GM20431 (cell line): ENCODE data around the gene NDUFV1.
"Not testable (repeated sequence)": the region's sequence is repeated elsewhere in the genome, so short reads cannot be mapped to it uniquely, and the experiment has no call there.

Source experiments
- in situ Hi-C: fragments of 300-500 bp; cut with MseI, MboI; formaldehyde crosslinking; loops from one replicate; pipeline ENCODE4 v1.15.0; 2020; ENCODE audit warnings: low sequenced_read_pairs; ENCODE audit not compliant: unreplicated experiment

NDUFV1 gene

DNA sequence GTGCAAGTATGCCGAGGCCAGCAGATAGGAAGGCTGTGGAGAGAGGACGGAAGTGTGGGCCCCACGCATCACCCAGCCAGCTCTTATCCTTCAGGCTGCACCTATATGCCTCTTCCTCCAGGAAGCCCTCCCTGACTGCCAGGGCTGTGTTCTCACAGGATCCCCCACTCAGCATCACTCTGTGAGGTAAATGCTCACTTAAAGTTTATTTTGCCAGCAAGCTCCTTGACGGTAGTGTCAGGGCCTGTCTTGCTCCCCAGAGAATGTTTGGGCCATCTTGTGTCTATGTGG is 28.4 kb downstream of the NDUFV1 start:
- in situ Hi-C loops: no loop called here

DNA sequence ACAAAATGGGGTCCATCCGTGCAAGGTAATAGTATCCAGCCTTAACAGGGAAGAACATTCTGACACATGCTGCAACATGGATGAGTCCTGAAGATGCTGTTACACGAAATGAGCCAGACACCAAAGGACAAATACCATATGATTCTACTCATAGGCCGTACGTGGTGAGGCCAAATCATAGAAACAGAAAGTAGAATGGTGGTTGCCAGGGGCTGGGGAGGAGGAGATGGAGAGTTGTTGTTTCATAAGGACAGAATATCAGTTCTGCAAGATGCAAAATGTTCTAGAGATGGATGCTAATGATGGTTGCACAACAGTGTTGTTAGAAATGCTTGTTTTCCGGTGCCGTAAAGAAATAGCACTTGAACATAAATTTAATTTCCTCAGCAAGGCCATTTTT is 30.2 kb downstream of the NDUFV1 start:
- in situ Hi-C loops: no loop called here

DNA sequence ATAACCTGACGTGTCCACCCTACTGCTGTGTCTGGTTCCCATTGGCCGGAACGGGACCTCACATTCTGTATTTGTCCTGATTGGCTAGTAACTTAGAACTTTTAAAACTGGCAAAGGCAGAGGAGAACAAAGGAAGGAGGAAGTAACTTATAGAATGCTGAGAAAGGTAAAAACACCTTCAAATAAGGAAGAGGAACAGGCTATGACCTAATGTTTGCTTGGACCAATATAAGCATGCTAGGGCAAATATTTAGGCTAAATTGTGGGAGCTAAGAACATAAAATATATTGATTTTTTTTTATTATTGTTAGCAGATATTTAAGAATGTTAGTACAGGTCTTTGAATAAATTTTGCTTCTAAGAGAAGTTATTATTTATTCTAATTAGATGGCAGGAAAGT is 30.7 kb downstream of the NDUFV1 start:
- in situ Hi-C loops: not testable (repeated sequence)

DNA sequence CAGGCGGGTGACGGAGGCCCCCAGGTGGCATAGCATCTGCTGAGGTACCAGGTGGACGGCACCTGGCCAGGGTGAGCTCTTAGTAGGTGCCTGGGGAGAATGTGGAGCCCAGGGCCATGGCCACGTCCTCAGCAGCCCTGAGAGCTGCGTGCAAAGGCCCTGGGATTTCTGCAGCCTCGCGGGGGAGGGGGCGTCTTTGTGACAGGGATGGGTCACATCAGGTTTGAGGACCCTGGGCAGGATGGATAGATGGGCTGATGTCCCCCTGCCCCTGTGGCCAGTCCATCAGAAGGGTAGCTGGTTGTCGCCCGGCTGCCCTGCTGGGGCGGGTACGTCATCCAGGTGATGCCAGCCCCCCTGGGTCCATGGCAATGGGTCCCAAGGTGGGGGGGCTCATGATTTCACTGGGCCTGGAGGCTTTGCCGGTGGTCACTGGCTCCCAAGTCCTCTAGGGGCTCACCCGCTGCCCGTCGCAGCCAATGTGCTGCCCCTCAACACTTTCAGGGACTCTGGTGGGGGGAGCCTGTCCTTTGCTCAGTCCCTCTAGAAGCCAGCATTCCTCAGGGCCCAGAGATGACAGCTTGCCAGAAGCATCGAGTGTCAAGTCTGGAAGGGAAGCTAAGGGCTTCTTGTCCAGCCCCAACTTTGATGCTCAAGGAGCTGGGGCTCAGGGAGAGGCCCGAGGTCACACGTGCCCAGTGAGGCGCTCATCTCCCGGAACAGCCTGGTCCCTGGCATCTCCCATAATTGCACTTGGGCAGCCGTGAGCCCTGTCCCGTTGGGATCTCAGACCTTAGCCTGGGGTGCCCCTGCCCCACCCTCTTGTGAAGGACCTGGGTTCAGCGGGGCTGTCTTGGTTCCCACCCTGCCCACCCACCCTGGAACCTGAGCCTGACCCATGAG is 32.0 kb downstream of the NDUFV1 start:
- in situ Hi-C loops: no loop called here

DNA sequence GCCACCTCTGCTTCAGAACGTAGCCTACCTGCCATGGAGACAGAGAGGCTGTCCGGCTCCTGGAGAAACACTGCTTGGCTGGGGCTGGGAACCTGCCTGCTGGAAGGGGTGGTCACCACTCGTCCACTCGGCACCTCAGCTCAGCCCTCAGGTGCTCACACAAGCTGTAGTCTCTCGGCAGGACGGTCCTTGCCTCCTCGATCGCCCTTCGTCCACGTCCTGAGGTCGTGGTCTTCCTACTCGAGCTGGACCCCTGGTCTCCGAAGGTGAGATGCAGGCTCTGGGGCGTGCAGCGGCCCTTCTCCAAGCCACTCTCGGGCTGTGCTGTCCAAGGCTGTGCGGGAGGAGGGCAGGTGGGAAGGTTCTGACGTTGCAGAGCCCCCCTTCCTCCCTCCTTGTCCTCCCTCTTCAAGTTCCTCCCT is 32.7 kb downstream of the NDUFV1 start, which contains the start of gene TBX10:
Gene TBX10, minus strand, starts transcription at position 326 of the 422 bp plus-strand sequence. Its CDS starts 291 bp downstream, at position 35.
- in situ Hi-C loops: no loop called here

DNA sequence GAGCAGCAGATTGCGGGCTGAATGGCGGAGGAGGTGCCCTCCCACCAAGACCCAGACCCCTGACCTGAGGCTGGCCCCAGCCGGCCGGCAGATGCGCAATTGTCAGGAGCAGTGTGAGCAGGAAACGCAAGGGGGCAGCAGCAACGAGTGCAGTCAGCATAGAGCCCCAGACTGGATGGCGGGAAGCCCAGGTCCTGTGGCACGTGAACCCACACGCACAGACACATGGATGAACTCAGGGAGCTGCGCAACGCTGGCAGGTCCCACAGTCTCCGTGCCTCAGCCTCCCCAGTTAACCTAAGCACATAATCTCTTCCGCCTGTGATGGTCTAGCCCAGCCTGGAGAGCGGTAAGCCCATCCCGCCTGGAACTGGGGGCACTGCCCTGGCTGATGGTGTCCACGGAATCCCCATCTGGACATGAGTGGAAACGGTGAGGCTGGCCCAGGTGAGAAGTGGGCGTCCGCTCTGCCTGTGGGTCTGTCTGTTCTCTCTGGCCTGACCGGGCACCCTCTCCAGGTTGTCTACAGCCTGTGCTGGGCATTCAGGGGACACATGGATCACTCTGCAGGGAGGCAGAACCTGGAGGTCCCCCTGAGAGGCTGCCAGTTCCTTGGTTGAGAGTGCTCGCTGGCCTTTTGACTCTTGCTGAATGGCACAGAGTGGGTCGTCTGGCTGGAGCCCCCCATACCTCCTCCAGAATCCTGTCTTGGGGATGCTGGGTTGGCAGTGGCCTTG is 33.5 kb downstream of the NDUFV1 start:
- in situ Hi-C loops: no loop called here

DNA sequence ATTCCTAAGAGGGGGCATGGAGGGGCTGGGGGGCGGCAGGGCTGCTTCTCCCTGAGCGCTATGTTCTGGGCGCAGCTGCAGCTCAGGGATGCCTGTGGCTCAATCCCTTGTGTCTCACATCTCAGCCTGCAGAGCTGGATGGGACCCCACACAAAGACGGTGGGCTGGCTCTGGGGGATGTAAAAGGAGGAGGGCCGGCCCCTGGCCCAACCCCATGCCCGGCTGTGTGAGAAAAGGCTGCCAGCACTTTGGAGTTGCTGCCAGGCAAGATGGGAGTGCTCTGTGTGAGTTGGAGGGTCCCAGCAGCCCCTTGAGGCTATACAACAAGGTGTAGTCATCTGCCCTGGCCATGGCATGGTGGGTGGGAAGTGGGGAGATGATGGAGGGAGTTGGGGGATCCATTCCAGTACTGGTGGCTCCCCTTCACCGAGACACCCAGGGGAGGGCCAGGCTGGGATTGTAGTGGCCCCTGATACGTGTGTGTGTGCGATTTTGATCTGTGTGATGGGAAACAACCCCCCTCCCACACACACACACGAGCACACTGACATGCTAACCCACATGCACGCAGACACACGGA is 34.1 kb downstream of the NDUFV1 start:
- in situ Hi-C loops: no loop called here

DNA sequence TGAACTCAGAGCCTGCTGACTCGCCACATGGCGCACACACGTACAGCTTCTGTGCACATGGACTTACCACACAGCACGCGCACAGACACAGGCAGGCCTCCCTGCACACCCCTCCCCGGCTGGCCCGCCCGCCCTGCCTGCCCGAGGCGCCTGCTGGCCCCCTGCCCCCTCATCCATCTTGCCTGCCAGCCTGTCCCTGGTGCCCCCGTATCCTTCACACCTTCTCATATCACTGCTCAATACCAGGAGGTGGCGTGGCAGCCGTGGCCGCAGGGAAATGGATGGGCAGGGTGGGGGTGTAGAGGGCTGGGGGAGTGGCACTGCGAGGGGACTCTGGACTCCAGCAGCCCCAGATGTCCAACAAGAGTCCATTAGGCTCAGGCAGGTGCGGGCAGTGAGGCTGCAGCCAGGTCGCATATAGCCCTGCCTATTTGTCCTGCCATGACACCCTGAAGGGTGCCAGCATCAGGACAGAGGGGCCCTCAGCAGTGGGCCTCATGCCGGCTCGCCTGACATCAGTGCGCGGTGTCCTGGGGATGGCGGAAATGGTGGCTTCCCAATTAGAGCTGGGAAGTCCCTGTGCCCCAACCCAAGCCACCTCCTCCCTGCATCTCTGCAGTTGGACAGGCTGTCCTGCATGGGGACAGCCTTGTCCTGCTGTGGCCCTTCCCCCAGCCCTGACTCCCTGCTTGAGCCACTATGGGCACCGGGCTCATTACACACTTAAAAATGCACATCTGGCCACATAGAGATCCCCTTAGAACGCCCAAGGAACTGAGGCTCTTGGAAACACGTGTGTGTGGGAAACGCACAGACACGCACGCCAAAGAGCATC is 34.8 kb downstream of the NDUFV1 start:
- in situ Hi-C loops: no loop called here

DNA sequence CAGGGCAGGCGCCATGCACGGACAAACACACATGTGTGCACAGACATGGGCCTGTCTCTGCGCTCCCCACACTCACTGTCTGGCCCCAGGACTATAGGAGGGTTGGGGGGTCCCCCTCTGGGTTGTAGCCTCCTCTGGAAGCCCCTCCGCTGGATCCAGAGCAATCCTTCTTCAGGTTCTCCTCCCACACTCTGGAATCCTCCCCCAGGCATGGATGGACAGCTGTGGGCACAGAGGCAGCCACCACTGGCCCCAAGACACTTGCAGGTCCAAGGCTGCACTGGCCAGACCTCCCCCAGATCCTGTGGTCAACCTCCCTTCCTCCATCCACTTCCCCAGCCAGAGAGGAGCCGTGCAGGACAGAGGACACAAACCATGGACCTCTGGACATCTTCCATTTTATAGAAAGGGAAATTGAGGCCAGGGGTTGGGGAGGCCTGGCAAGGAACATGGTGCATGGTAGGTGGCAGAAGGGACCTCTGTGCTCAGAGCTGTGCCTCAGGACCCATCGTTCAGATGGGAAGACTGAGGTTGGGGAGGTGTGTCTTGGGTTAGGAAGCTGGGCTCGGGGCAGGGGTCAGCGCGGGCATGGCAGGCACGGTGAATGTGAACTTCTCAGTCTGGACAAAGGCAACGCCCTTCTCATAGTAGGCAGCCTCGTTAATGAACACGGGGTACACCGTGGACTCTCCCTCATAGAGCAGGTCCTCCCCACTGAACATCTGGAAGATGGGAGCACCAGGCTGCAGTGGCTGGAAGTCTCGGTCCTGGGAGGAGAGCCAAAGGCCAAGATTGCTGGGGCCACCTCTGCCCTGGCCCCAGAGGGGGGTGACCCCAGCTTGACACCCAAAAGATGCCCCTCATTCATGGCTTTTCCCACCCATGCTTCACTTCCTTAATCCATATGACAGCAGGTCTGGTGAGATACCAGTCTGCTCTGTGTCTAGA is 35.7 kb downstream of the NDUFV1 start:
- in situ Hi-C loops: no loop called here

DNA sequence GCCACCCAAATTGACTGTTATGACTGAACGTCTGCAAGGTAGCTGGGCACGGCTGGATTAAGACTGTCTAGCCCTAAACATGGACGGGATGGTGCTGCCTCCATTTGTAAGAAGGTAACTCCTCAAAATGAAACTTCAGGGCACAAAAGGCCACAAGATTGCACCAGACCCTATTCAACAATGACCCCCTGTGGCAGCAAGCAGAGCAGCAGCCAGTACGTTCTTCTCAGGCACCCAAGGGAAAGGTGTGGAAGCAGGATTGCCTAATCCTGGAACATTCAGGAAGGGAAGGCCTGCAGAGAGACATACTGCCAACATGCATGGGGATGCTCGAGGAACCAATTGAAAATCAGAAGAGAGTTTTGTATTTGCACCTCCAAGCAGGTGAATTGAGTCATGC is 37.3 kb downstream of the NDUFV1 start:
- in situ Hi-C loops: no loop called here

DNA sequence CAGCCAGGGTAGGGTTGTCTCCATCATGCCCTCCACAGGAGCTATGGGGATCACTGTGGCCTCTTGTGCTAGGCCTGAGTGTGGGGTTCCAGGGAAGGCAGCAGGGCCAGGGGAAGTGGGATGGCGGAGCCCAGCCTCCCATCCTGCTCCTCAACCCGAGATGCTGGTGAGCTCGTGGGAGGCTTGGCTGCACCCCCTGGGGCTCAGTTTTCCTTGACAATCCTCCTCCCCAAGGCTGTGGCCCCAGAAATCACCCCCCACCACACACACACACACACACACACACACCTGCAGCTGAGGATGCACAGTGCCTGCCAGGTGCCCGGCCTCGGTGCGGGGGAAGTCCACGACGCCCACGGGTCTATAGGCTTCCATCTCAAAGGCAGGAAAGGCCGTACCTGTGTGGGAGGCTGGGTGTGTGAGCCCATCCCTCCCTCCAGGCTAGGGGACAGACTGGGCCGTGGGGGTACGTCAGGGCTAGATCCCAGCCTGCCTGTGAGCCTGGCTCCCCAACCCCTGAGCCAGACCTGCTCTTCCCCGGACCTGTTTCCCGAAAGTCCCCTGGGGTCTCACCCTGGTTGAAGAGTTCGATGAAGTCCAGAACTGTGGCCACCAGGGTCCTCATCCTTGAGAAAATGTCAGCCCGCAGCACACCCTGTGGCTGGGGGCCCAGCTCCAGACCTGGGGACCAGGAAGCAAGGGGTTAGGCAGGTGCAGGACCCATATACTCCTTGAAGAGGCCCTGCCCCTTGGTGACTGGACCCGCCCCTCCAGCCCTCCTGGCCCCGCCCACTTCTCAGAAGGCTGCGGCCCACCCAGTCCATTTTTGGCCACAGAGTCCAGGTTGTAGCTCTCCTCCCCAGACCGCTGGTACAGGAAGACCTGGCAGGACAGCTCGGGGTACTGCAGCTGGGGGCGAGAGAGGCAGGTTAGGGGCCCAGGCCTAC is 38.0 kb downstream of the NDUFV1 start:
- in situ Hi-C loops: no loop called here

DNA sequence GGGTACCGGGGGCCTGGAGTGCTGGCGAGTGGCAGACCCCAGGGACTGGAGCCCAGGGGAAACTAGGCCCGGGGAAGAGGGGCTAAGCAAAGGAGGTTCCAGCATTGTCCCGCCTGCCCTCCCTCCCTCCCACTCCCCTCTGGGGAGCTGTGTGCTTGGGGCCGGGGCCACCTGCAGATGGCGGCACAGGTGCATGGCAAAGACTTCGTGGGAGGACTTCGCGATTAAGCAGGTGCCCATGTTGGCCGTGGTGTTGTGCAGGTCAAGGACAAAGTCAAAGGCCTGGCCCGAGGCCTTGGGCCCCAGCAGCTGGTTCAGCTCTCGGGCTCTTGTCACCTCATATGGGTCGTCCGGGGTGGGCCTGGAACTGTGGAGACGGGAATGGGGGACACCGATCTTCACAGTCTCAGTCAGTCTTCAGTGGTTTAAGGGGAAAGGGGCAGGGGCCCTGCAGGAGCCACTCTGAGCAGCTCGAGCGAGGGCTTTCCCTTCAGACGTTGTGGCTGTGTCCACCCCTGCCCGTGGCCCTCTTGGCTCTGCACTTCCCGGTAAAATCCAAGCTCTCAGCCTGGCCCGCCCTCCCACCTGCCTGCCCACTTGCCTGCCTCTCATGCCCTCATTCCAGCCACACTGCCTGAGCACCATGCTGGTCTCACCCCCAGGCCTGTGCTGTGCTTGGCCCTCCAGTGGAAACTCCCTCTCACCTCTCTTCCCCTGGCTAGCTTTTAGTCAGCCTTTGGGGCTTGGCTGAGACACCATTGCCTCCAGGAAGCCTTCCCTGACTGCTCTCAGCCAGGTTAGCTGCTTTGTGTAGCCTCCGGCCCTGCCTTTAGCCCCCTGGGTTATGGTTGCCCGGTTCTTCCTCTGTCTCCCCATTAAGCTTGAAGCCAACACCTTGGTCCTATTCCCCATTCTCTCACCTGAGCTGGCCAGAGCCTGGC is 39.1 kb downstream of the NDUFV1 start:
- in situ Hi-C loops: no loop called here

DNA sequence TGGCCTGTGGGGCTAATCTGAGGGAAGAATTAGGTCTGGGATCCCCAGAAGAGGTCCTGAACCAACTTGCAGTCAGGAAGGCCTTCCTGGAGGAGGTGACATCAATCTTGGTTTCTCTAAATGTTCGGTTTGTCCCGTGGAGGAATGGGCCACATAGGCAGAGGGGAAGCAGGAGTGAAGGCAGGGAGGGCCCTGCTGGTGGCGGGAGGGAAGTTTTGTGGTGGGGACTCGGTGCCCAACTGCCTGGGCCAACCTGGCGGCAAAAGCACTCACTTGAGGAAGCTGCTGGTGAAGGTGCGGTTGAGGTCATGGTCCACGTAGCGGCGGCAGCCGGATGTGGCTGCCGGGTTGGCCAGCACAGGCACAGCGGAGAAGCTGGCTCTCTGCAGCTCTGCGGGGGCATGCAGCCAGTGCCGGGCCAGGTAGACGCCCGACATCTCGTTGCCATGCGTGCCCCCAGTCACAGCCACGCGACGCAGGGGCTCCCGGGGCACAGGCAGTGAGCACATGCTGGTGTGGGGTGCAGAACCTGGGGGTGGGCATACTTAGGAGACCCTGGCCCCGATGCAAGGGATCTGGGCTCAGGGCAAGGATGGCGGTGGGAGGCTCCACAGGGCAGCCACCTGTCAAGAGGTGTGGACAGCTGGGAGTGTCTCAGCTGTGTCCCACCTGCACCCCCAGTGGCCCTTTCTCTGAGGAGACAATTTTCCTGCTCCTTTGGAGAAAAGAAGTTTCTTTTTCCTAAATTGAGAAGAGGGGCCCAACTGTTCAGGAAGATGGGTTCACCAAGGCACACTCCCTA is 40.0 kb downstream of the NDUFV1 start:
- in situ Hi-C loops: no loop called here

DNA sequence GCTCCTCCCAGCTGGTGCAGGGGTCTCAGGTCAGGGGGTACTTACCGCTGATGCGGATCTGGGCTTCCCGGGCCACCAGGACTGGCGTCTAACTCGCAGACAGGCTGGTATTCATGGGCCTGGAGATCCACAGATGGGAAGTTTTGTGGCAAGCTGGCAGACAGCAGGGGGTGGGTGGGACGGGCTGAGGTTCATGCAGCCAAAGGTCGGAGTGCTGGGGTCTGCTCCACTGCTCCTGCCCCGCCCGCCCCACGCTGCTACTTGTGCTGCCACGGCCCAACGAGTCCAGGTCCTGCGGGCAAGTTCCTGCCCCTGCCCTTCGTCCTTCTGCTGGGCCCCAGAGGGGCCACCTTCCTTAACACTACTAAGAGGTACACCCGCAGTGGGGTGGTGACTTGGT is 40.7 kb downstream of the NDUFV1 start:
- in situ Hi-C loops: no loop called here

DNA sequence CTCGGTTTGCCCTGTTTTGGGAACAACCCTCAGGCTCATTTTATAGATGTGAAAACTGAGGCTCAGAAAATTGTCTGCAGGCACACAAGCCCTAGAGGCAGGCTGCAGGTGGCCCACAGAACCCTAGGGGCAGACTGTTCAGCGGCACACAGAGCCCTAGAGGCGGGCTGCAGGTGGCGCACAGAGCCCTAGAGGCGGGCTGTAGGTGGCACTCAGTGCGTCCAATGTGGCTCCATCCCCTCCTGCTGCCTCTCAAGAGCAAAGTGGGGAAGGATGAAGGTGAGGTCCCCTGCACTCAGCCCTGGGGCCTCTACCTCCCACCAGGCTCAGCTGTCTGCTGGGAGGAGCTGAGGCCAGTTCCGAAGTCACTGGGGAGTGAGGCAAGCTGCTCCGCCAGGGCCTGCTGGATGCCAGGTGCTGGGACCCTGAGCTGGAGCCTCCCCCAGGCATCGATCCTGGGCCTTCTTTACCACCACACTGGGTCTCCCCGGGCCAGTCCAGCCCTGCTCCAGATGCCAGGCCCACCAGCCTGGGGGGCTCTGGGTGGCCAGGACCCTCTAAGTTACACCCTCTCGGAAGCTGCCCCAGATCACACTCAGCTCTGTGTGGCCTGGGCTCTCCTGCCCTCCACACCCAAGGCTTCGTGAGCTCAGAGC is 41.5 kb downstream of the NDUFV1 start:
- in situ Hi-C loops: no loop called here
